Spleen (tissue), 7 donors: ENCODE measurements around the gene OLFM1.

ENCODE experiments used
- CTCF ChIP-seq, 11 experiments: fragments of 200-600 bp in 7 of 11; fragments of 450-650 bp in 4 of 11; sonication (generic) in 4 of 11; IDR thresholded peaks in 8 of 11; conservative IDR thresholded peaks in 3 of 11; 1 replicate in 7 of 11; 2 replicates in 4 of 11; pipeline versions ENCODE4 v1.4.0 to v1.8.0; 2016 to 2021; ENCODE audit warnings: antibody characterized with exemption in 11 of 11, inconsistent platforms in 4 of 11, mild to moderate bottlenecking in 1 of 11
- POLR2A ChIP-seq, 3 donors: fragments of 450-650 bp; IDR thresholded peaks; one replicate each; pipeline ENCODE4 v1.5.1; 2017; ENCODE audit warnings: antibody characterized with exemption in 3 of 3, mild to moderate bottlenecking in 1 of 3
- POLR2AphosphoS5 ChIP-seq, 3 donors: sonication (generic); formaldehyde crosslinking; IDR thresholded peaks; one replicate each; pipeline ENCODE4 v1.5.1; 2017; ENCODE audit warnings: antibody characterized with exemption in 3 of 3
- donor health status: DM: no; HTN: no; CAD: no; lungs with moderate emphysema.
- donor health status: DM: no; HTN: no; CAD: no.
- donor health status: DM: no; HTN: no; CAD: no.

DNA sequence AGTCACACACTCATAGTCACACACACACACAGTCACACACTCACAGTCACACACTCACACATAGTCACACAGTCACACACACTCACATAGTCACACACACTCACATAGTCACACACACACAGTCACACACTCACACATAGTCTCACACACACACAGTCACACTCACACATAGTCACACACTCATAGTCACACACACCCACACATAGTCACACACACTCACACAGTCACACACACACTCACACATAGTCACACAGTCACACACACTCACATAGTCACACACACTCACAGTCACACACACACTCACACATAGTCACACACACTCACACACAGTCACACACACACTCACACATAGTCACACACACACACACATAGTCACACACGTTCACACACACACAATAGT lies 4.1 kb downstream of the OLFM1 start:
- TF ChIP-seq POLR2A (IDR thresholded peaks at IDR 0.05) (no peak), CTCF (IDR thresholded peaks at IDR 0.05 in 8 of 11, conservative IDR thresholded peaks at IDR 0.05 in 3 of 11) (no peak), POLR2AphosphoS5 (IDR thresholded peaks at IDR 0.05) (no peak)
